ACHN (cell line): ENCODE results near the gene MB.
A peak's percentile ranks its signal among the peaks of the same experiment; 100 is the strongest.
"Not testable (repeated sequence)": the region's sequence is repeated elsewhere in the genome, so short reads cannot be mapped to it uniquely, and the experiment has no call there.

ENCODE experiments used
- DNase-seq: peaks from one replicate; pipeline ENCODE4 v3.0.0-alpha.2; 2015
- in situ Hi-C: cut with HindIII; loops from 2 replicates; pipeline ENCODE4 v1.10.0; 2017; ENCODE audit warnings: low sequenced_read_pairs, low pct_ligation_motif_present, low pct_unique_long_range_greater_than_20kb

Gene MB

DNA sequence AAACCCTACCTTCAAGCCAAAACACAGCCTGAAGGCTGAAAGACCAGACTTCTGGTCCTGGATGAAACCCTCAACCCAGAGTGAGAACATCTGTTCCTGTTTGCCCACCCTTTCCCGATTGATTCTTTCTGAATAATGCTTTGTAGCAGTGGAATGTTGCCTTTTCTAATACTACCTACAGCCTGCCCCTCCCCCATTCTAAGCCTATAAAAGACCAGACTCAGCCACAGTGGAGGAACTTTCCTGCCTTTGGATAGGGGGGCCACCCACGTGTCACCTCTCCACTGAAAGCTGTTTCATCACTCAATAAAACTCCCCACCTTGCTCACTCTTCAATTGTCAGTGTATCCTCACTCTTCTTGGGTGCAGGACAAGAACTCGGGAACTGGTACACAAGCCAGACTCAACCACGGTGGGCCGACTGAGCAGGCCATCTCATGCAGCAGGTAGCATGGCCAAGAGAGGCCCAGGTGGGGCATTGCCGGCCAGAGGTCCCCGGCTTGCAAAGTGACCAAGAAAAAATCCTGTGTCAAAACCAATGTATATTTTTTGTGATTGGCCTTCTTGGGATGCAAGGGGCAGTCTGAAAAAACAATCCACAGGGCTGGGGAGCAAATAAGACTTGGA, 24.5 kb upstream of the MB start:
- DNase-seq = no peak
- in situ Hi-C loops = no loop called here

DNA sequence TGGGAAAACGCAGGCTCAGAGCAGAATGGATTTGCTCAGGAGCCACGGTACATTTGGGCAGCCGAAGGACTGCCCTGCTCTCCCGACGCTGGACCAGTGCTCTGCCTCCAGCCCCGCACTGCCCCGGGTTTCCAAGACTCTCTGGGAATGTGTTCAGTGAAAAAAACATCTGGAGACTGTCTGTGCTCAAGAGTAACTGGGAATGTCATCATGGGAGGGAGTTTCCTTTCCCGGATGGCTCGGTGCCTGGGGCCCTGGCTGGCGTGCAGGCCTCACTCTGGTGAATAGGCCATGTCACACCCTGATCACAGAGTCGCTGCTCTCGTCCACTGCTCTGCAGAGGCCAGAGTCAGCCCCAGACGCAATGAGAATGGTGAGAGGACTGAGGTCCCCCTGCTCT, 21.3 kb upstream of the MB start:
- no peak for DNase-seq
- in situ Hi-C loops = no loop called here

- in situ Hi-C loops = no loop called here
- no peak for DNase-seq
These were observed 20.9 kb upstream of the MB start for GRCh38 chr22:35638001-35638400.

DNA sequence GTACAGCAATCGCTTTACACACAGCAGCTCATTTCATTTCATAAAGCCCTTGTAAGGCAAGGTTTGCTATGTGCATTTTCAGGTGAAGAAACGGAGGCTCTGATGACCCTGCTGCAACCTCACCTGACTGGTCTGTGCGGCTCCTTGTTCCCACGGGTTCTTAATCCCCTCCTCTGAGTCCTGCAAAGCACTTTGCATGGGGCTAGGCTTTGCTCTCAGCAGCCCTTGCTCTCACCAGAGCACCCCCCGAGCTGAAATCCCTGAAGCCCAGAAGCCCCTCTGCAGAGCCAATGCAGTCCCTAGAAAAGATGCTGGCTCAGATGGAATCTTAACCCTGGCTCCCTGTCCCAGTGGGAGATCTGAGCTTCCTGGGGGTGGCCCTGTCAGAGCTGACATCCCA, 20.1 kb upstream of the MB start:
- in situ Hi-C loops = no loop called here
- no peak for DNase-seq

DNA sequence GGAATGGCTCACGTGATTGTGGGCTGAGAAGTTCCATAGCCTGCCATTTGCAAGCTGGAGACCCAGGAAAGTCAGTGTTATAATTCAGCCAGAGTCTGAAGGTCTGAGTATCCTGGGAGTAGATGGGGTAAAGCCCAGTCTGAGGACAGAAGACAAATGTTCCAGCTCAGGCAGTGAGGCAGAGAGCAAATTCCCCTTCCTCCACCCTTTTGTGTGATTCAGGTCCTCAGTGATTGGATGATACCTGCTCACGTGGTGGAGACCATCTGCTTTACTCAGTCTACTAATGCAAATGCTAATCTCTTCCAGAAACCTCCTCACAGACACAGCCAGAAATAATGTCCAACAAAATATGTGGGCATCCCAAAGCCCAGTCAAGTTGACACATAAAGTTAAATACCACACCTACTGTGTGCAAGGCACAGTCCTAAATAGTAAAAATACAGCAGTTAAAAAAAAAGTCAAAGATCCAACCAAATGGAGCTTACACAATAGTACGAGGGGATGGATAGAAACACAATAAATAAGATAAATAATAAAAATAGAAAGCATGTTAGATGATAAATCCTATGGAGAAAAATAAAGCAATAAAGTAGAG, 17.9 kb upstream of the MB start:
- in situ Hi-C loops = no loop called here
- DNase-seq = no peak

DNA sequence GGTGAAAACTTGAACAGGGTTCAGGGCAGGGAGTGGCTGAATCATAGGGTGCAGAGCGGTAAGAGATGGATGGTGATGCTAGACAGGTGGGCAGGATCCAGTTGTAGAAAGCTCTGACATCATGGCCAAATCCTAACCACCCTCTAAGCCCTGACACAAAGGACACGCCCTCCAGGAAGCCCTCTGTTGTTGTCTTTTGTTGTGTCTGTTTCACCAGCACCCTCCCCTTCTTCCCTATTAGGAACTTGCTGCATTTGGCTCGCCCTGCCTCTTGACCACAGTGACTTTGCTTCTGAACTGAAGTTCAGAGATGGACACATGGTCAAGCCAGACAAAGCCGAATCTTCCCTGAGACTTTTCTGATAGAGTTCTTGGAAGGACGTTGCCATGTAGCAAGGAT, 16.9 kb upstream of the MB start:
- in situ Hi-C loops = no loop called here
- DNase-seq = no peak

DNA sequence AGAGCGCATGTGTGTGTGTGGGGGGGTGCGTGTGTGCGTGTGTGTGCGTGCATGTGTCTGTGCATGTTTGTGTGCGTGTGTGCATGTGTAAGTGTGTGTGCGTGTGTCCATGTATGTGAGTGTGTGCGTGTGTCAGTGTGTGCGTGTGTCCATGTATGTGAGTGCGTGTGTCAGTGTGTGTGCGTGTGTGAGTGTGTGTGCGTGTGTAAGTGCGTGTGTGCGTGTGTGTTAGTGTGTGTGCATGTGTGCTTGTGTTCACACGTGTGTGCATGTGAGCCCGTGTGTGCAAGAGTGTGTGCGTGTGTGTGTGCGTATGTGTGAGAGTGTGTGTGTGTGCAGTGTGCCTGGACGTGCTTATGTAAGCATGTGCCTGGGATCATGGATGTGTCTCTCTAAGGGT, 16.4 kb upstream of the MB start:
- in situ Hi-C loops = no loop called here
- no peak for DNase-seq

GRCh38 chr22:35632935-35633334, 15.8 kb upstream of the MB start:
- in situ Hi-C loops = no loop called here

GRCh38 chr22:35631597-35631996, 14.5 kb upstream of the MB start:
- in situ Hi-C loops = no loop called here
- peak; percentile 67 for DNase-seq

More at GRCh38 chr22:35632935-35633334, 15.8 kb upstream of the MB start:
- no peak for DNase-seq

DNA sequence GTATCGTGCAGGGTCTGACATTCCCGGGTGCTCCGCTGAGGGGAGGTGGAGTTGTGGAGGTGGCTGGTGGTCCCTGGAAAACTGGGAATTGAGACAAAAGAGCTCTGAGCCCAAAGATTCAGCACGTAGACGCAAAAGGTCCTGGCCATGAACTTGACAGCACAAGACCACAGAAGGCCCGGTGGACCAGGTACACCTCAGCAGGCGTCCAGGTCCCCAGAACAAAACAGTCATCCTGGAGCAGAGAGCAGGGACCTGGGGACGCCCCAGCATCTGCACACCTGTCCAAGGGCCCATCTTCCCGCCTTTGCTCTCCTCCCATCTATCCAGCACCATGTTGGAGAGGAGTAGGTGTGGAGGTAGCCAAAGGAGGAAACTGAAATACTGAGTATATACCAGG, 13.8 kb upstream of the MB start:
- in situ Hi-C loops = no loop called here
- DNase-seq = no peak

DNA sequence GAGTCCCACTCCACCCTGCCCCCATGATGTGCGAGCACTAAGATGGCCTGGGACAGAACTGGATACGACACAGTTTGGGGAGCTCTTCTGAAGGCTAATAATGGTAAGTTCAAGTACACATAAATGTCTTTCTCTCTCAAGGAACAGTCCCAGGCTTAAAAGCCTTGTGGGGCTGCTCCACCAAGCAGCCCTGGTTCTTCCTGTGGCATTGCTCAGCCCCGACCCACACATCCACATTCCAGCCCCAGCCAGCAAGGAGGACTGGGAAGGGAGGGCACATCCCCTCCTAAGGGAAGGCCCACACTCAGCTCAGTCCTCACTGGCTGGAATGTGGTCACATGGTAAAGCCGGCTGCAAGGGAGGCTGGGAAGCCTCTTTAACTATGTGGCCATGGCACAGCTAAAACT, 13.3 kb upstream of the MB start:
- DNase-seq = peak; percentile 50
- in situ Hi-C loops = no loop called here

DNA sequence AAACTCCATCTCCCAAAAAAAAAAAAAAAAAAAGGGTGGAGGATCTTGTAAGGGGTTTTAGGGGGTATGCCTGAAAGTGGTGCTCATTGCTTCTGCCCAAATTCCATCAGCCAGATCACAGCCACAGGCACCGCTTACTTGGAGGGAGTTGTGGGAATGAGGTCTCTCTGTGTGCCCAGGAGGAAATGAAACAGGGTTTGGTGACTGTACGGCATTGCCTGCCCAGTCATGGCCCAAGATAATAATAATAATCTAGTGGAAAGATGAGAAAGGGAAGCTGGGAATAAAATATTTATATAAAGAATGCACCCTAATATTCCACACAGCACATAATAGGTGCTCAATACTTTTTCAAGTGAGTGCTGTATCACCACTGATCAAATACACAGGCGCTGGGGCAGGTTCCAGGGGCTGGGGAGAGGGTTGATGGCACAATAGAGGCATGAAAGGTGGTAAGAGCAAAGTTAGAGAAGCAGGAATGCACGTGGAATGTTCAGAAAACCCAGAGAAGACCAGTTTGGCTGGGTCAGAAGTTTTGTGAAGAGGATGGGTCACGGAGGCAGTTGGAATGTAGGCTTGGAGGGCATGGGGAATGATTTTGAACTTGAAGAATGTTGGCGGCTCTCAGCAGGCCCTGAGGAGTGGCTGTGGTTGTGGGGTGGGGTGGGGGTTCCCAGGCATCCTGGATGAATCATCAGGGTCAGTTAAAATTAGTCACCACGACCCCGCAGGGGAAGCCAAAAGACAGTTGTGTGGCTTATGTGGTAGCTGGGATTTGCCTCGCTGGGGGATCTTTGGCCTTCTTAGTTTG, 12.5 kb upstream of the MB start:
- peak; percentile 97 for DNase-seq

DNA sequence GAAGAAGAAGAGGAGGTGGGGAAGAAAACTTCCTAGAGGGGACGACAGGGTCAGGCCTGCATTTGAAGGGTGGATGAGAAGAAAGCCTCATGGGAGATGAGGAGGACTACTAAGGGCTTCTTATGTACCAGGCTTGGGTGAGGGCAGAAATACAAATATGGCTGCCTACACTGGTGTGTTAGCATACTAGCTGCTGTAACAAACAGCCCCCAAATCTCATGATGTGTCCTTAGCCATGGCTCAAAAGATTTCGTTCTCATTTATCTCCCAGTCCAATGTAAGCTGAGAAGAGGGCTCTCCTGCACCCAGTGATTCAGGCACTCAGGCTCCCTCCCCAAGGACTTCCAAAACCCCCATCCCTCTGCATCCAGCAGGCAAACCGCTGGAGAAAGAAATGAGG, 11.6 kb upstream of the MB start:
- DNase-seq = no peak
- in situ Hi-C loops = no loop called here

More for the DNA sequence above, 12.5 kb upstream of the MB start:
- in situ Hi-C loops = no loop called here

DNA sequence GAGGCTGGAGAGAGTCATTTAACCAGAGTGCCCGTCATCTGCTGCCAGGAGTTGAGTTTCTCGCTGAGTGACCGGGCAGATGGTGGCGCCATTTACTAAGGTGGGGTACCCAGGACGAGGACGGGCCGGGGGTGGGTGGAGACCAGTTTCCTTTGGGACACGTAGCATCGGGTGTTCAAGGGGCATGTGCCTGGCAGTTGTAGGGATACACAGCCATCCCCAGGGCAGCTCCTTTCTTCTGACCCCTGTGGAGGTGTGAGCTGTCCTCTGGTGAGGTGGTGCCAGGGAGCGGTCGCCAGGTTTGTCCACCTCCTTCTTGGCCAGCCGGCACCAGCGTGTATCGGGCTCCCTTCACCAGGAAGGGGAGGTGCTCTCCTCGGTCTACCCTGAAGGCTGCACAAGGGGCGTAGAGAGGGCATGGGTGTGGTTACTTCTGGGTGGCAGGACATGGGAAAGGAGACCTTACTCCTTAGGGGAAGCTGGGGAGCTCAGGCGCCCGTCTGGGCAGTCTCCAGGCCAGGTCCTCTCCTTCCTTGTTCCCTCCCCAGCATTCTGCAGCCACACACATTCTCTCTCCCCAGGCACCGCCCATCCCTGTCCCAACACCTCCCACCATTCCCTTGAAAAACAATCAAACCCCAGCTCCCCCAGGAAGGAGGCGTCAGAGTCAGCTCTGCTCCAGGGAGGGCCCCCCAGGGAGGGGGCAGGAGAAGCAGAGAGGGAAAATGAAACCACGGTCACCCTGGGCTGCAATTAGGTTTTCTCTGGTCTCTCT, 10.3 kb upstream of the MB start:
- in situ Hi-C loops = no loop called here

DNA sequence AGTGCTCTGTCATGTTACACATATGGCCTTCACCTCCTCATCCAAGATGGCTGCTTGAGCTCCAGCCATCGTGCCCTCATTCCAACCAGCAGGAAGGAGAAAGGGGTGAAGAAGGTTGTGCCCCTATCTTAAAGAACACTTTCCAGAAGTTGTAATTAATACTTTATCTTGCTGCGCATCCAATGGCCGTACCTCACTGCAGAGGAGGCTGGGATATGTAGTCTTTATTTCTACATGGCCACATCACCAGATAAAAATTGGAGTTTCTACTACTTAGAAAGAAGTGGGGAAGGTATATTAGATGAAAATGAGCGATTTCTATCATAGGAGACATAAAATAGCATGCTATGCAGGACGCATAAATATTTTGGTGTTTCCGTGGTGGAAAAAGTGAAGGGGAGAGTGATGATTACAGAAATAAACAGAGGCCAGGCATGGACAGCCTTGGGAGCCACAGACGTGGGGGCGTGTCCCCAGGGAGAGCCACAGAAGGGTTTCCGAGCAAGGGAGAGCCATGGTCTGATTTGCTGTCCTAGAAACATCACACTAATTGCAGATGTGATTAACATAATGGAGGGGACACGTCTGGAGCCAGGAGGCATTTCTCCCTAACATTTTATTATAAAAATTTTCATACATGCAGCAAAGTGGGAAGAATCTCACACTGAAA, 8.8 kb upstream of the MB start:
- in situ Hi-C loops = no loop called here
- no peak for DNase-seq

More for the DNA sequence above, 10.3 kb upstream of the MB start:
- DNase-seq = peak; percentile 92

DNA sequence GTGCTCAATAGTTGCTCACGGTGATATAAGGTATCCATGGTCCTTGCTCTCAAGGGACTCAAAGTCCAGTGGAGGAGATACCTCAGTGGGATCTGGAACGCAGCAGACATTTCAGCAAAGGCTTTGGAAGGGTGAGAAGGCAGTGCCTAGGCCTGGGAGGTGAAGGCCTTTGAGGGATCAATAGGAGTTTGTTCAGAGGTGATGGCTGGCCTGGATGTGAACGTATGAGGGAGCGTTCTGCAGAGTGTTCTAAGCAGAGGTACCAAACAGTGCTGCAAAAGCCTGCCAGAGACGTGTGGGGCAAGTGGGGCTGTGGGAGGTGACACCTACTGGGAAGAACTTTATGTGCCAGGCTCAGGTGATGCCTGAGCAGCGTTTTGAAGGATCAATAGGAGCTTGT, 7.4 kb upstream of the MB start:
- no peak for DNase-seq
- in situ Hi-C loops = no loop called here

DNA sequence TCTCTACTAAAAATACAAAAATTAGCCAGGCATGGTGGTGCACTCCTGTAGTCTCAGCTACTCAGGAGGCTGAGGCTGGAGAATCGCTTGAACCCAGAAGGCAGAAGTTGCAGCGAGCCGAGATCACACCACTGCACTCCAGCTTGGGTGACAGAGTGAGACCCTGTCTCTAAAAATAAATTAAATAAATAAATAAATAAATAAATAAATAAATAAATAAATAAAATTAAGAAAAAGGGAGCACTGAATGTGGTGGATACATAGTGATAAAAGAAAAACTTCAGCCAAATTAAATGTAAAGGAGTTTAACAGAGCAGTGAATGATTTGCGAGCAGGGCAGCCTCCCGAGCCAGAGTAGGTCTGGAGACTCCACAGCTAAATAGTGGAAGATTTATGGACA, 6.8 kb upstream of the MB start:
- DNase-seq, in situ Hi-C loops: not testable (repeated sequence)

DNA sequence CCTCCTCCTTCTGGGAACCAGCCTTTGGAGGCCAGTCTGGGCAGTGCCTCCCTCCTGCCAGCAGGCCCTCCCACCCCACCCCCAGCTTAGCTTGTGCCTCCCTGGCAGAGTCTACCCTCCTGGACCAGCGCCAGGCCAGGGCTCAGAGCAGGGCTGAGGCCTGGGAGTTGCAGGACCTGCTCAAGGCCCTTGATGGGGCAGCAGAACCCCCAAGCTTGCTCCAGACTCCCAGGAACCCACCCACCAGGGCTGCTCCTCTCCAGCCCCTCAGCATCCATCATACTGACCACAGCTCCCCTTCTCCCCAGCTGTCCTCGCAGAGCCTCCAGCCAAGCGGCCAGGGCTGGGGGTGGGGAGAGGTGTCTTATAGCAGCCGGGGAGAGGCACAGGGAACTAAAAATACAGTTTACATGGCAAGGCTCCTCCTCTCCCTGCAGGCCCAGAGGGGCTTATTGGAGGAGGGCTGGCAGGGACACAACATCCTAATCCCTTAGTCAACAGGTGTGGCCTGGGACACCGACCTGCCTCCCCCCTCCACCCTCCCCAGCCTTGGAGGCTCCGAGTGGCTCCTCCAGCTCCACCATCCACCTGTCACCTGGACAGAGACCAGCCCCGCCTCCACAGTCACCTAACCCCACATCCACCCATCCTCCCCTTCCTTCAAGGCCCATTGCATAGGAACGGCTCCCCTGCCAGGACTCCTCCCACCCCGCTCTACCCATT, 5.2 kb upstream of the MB start:
- in situ Hi-C loops = no loop called here
- DNase-seq = no peak
